OCI-LY1 (cell line): ENCODE results near the gene CBY1.

Experiments
- H2AFZ ChIP-seq: fragments of 200-600 bp; sonication (generic), shearing (Covaris generic); 2 replicates; pipeline ENCODE4 v1.6.0; 2014; ENCODE audit warnings: antibody characterized with exemption, mild to moderate bottlenecking, low read length
- H3F3A ChIP-seq: fragments of 200-600 bp; sonication (generic), shearing (Covaris generic); 2 replicates; pipeline ENCODE4 v1.6.0; 2014; ENCODE audit warnings: mild to moderate bottlenecking, antibody characterized with exemption, low read length, moderate library complexity; ENCODE audit not compliant: insufficient read depth
- H3K27ac ChIP-seq: fragments of 200-600 bp; sonication (generic); 2 replicates; pipeline ENCODE4 v1.5.1; 2014; ENCODE audit warnings: low read length, mixed run types, mild to moderate bottlenecking, low read depth; ENCODE audit not compliant: poor library complexity, severe bottlenecking
- H3K27me3 ChIP-seq: fragments of 200-600 bp; sonication (generic); 2 replicates; pipeline ENCODE4 v1.6.0; 2014; ENCODE audit warnings: antibody characterized with exemption, mild to moderate bottlenecking, low read length, moderate library complexity; ENCODE audit not compliant: insufficient read depth
- H3K36me3 ChIP-seq: fragments of 200-600 bp; sonication (generic); 2 replicates; pipeline ENCODE4 v1.6.1; 2014; ENCODE audit warnings: mild to moderate bottlenecking, antibody characterized with exemption, low read length, moderate library complexity, mixed read lengths; ENCODE audit not compliant: insufficient read depth
- H3K4me1 ChIP-seq: fragments of 200-600 bp; sonication (generic); 2 replicates; pipeline ENCODE4 v1.5.1; 2014; ENCODE audit warnings: mild to moderate bottlenecking, low read length, moderate library complexity; ENCODE audit not compliant: insufficient read depth, severe bottlenecking
- H3K4me2 ChIP-seq: fragments of 200-600 bp; sonication (generic), shearing (Covaris generic); 2 replicates; pipeline ENCODE4 v1.6.1; 2014; ENCODE audit warnings: low read length
- H3K4me3 ChIP-seq: fragments of 200-600 bp; sonication (generic); 2 replicates; pipeline ENCODE4 v1.5.1; 2014; ENCODE audit warnings: low read length, low read depth, mild to moderate bottlenecking, mixed read lengths; ENCODE audit not compliant: poor library complexity, severe bottlenecking
- H3K79me2 ChIP-seq: fragments of 200-600 bp; shearing (Covaris generic); 2 replicates; pipeline ENCODE4 v1.6.1; 2016; ENCODE audit warnings: mixed run types, low read length, mixed read lengths; ENCODE audit not compliant: insufficient read depth
- H3K9ac ChIP-seq: fragments of 200-600 bp; sonication (generic), shearing (Covaris generic); 2 replicates; pipeline ENCODE4 v1.6.1; 2014; ENCODE audit warnings: mild to moderate bottlenecking, low read length, mixed read lengths
- H3K9me2 ChIP-seq: fragments of 200-600 bp; sonication (generic), shearing (Covaris generic); 2 replicates; pipeline ENCODE4 v1.6.1; 2014; ENCODE audit warnings: low read depth, mild to moderate bottlenecking, low read length, mixed read lengths
- H3K9me3 ChIP-seq: fragments of 200-600 bp; shearing (Covaris generic); 2 replicates; pipeline ENCODE4 v1.6.1; 2014; ENCODE audit warnings: low read length, mixed read lengths
- H4K20me1 ChIP-seq: fragments of 200-600 bp; sonication (generic), shearing (Covaris generic); 2 replicates; pipeline ENCODE4 v1.6.0; 2016; ENCODE audit warnings: mild to moderate bottlenecking, low read length; ENCODE audit not compliant: insufficient read depth
- EZH2 ChIP-seq: fragments of 200-600 bp; sonication (generic), shearing (Covaris generic); IDR thresholded peaks from 2 replicates; pipeline ENCODE4 v1.8.0; 2017; ENCODE audit warnings: borderline replicate concordance, mixed run types, mild to moderate bottlenecking, antibody characterized with exemption, low read length, moderate library complexity, mixed read lengths
- TF ChIP-seq, protein P1 (sequence below): fragments of 200-600 bp; sonication (generic), shearing (Covaris generic); IDR thresholded peaks from 2 replicates; pipeline ENCODE4 v1.5.1; 2017; ENCODE audit warnings: mild to moderate bottlenecking, antibody characterized with exemption, low read length, moderate library complexity, mixed read lengths

Gene CBY1

DNA sequence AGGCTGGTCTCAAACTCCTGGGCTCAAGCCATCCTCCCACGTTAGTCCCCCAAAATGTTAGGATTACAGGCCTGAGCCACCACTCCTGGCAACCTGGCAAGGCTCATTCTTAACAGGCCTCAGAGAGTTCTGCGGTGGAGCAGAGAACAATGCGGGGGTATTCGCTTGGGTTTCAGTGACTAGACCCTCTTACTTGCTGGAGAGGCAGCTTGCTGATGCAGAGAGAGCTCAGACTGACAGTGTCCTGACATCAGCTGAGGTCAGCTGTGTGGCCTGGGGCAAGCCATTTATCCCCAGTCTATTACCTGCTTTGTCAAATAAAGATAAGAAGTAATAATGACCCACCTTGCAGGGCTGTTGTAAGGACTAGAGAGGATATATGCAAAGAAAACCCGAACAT is 46.2 kb upstream of the CBY1 start:
- no peak overlapping the region for H2AFZ ChIP-seq
- no peak overlapping the region for H3K4me2 ChIP-seq
- H3K4me3 ChIP-seq = no peak overlapping the region
- no peaks in the 10 kb centered on the region for H3K36me3 ChIP-seq
- TF ChIP-seq, protein P1, sequence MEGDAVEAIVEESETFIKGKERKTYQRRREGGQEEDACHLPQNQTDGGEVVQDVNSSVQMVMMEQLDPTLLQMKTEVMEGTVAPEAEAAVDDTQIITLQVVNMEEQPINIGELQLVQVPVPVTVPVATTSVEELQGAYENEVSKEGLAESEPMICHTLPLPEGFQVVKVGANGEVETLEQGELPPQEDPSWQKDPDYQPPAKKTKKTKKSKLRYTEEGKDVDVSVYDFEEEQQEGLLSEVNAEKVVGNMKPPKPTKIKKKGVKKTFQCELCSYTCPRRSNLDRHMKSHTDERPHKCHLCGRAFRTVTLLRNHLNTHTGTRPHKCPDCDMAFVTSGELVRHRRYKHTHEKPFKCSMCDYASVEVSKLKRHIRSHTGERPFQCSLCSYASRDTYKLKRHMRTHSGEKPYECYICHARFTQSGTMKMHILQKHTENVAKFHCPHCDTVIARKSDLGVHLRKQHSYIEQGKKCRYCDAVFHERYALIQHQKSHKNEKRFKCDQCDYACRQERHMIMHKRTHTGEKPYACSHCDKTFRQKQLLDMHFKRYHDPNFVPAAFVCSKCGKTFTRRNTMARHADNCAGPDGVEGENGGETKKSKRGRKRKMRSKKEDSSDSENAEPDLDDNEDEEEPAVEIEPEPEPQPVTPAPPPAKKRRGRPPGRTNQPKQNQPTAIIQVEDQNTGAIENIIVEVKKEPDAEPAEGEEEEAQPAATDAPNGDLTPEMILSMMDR = no peak
- no peak for TF ChIP-seq EZH2
- no peaks in the 10 kb centered on the region for H3K27me3 ChIP-seq
- no peaks in the 10 kb centered on the region for H3K9me2 ChIP-seq
- no peaks in the 10 kb centered on the region for H3K9me3 ChIP-seq
- H3K9ac ChIP-seq = no peak overlapping the region
- H3K4me1 ChIP-seq = no peaks in the 10 kb centered on the region
- H3K27ac ChIP-seq = no peak overlapping the region
- H3F3A ChIP-seq = no peaks in the 10 kb centered on the region
- H4K20me1 ChIP-seq = no peaks in the 10 kb centered on the region
- H3K79me2 ChIP-seq = no peaks in the 10 kb centered on the region

DNA sequence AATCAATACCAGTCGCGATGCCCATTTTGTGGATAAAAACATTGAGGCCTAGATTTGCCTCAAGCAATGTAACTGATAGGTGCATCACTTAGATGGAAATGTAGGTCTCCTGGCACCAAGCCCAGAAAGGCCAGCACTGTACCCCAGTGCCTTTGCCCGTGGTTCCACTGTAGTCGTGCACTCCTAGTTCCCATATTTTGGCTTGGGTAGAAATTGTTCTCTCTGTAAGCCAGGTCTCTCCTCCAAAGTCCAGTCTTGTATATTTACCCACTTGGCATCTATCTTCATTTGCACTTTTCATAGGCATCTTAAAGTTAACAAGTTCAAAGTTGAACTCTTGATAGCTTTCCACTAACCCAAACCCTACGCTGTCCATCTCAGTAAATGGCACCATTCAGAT is 44.9 kb upstream of the CBY1 start:
- H3K27ac ChIP-seq = no peak overlapping the region
- no peak overlapping the region for H2AFZ ChIP-seq
- no peaks in the 10 kb centered on the region for H3K4me1 ChIP-seq
- H3K79me2 ChIP-seq = no peaks in the 10 kb centered on the region
- H3K9me2 ChIP-seq = no peaks in the 10 kb centered on the region
- H3K4me3 ChIP-seq = no peak overlapping the region
- no peaks in the 10 kb centered on the region for H3K36me3 ChIP-seq
- TF ChIP-seq EZH2 = no peak
- TF ChIP-seq, protein P1 = no peak
- H3K9me3 ChIP-seq = no peaks in the 10 kb centered on the region
- H4K20me1 ChIP-seq = no peaks in the 10 kb centered on the region
- no peaks in the 10 kb centered on the region for H3F3A ChIP-seq
- H3K9ac ChIP-seq = no peak overlapping the region
- H3K4me2 ChIP-seq = no peak overlapping the region
- H3K27me3 ChIP-seq = no peaks in the 10 kb centered on the region

DNA sequence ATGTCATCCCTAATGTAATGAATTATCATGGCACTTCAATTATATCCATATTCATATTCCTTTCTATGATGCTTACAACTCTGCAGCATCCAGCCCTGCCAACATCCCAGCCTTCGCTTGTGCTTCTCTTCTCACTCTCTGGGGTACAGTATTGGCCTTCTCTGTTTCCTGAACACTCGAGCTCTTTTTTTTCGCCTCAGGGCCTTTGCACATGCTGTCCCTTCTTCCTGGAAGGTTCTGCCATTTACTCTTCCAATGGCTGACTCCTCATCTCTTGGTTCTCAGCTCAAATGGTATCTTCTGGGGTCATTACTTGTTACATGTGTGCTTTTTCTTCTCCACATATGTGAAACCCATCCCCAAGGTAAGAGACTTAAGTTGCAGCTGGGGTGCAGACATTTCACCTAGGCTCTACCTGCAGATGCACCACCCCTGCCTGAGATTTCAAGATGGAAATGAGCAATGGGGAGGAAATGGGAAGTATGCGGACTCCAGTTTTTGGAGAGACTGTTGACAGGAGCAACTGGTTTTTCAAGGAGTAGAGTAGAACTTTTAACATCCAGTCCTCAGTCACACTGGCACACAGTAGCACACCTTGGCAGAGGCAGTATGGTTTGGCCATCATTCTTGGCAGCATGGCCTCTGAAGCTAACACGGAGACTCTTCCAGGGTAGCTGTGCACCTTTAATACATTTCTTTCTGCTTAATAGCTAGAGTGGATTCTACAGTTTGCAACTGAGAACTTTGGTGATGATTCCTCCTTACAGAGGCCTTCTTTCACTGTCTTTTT is 44.0 kb upstream of the CBY1 start:
- TF ChIP-seq, protein P1 = no peak
- no peak for TF ChIP-seq EZH2
- Histone ChIP-seq H3K9me3 (no peaks in the 10 kb centered on the region), H3K36me3 (no peaks in the 10 kb centered on the region), H3K79me2 (no peaks in the 10 kb centered on the region), H3F3A (no peaks in the 10 kb centered on the region), H3K9me2 (no peaks in the 10 kb centered on the region), H3K9ac (no peak overlapping the region), H3K4me1 (no peaks in the 10 kb centered on the region), H2AFZ (no peak overlapping the region), H3K4me2 (no peak overlapping the region), H4K20me1 (no peaks in the 10 kb centered on the region), H3K4me3 (no peak overlapping the region), H3K27me3 (no peaks in the 10 kb centered on the region), H3K27ac (no peak overlapping the region)
